Measurements from ENCODE around the gene CENPN. TPM values are rescaled to one million over a fixed set of nuclear protein-coding genes. Genes with fewer than 3 reads are reported as not detected.
A peak's percentile ranks its signal among the peaks of the same experiment; 100 is the strongest.

Gene CENPN
- total and polyA plus RNA-seq, 2 of the 13 experiments (the other 11 are each of a cell fraction or from before 2014, with no cell fraction given): 29.7 to 129 TPM

GRCh38 chr16:81035398-81035974 is 28.5 kb downstream of the CENPN start, which contains the start of gene ATMIN (continued):
- no peak for TF ChIP-seq CCAR2 (optimal IDR thresholded peaks at IDR 0.05; ENCODE audit: low read depth, low read length)
- no peak for TF ChIP-seq ZBTB39 (CRISPR knock-in tag; IDR thresholded peaks at IDR 0.05)
- TF ChIP-seq ZNF629 (CRISPR knock-in tag; conservative IDR thresholded peaks at IDR 0.05): no peak
- no peak for TF ChIP-seq ZFP41 (CRISPR knock-in tag; IDR thresholded peaks at IDR 0.05; ENCODE audit: borderline replicate concordance)
- TF ChIP-seq FOXO4 (CRISPR knock-in tag; conservative IDR thresholded peaks at IDR 0.05): no peak
- peak; percentile 35; the same call in 1 of the 2 replicates for TF ChIP-seq RFXAP (CRISPR knock-in tag; IDR thresholded peaks at IDR 0.05; ENCODE audit: borderline replicate concordance)
- TF ChIP-seq GABPB1 (CRISPR knock-in tag; IDR thresholded peaks at IDR 0.05): peak; percentile 89
- TF ChIP-seq HDAC2 (CRISPR knock-in tag; IDR thresholded peaks at IDR 0.05): peak; percentile 43; the same call in 1 of the 2 replicates
- TF ChIP-seq MIXL1 (CRISPR knock-in tag; IDR thresholded peaks at IDR 0.05): no peak
- TF ChIP-seq ZNF574 (CRISPR knock-in tag; IDR thresholded peaks at IDR 0.05): peak; percentile 91
- TF ChIP-seq ZBTB21 (CRISPR knock-in tag; IDR thresholded peaks at IDR 0.05): no peak
- TF ChIP-seq CAMTA2 (CRISPR knock-in tag; IDR thresholded peaks at IDR 0.05; ENCODE audit: borderline replicate concordance): 0 out of 2 replicates have a peak, but pooled peaks have one; percentile 51
- no peak for TF ChIP-seq THAP9 (CRISPR knock-in tag; IDR thresholded peaks at IDR 0.05; ENCODE audit: borderline replicate concordance)
- TF ChIP-seq CTCF (CRISPR knock-in tag; IDR thresholded peaks at IDR 0.05): peak; percentile 90
- no peak for TF ChIP-seq ZNF75D (CRISPR knock-in tag; IDR thresholded peaks at IDR 0.05; ENCODE audit: borderline replicate concordance)
- no peak for TF ChIP-seq ZFP37 (CRISPR knock-in tag; IDR thresholded peaks at IDR 0.05; ENCODE audit: borderline replicate concordance)
- TF ChIP-seq STAG1 (CRISPR knock-in tag; IDR thresholded peaks at IDR 0.05): peak; percentile 77

Measured in HepG2 (cell line).